ENCODE results near the gene BICC1.
A peak's percentile ranks its signal among the peaks of the same experiment; 100 is the strongest.

BICC1 gene

GRCh38 chr10:58651040-58651439, 138.4 kb downstream of the BICC1 start:
- DNase-seq (ENCODE audit: low spot score) = peak; percentile 37

GRCh38 chr10:58651742-58652141, 139.1 kb downstream of the BICC1 start:
- DNase-seq (ENCODE audit: low spot score) = no peak

GRCh38 chr10:58653139-58653538, 140.5 kb downstream of the BICC1 start:
- DNase-seq (ENCODE audit: low spot score) = peak; percentile 66

GRCh38 chr10:58660575-58661255, 148.0 kb downstream of the BICC1 start:
- no peak for DNase-seq (ENCODE audit: low spot score)

GRCh38 chr10:58661336-58661735, 148.7 kb downstream of the BICC1 start:
- DNase-seq (ENCODE audit: low spot score) = peak; percentile 50

- no peak for DNase-seq (ENCODE audit: low spot score)
Measured at GRCh38 chr10:58661902-58662301, 149.2 kb downstream of the BICC1 start.

GRCh38 chr10:58662314-58662713, 149.6 kb downstream of the BICC1 start:
- DNase-seq (ENCODE audit: low spot score) = peak; percentile 80

GRCh38 chr10:58665361-58665760, 152.7 kb downstream of the BICC1 start:
- no peak for DNase-seq (ENCODE audit: low spot score)

- DNase-seq (ENCODE audit: low spot score) = no peak
Measured at GRCh38 chr10:58666024-58666423, 153.4 kb downstream of the BICC1 start.

GRCh38 chr10:58667658-58668310, 155.1 kb downstream of the BICC1 start:
- peak; percentile 8 for DNase-seq (ENCODE audit: low spot score)

- peak; percentile 23 for DNase-seq (ENCODE audit: low spot score)
Measured at GRCh38 chr10:58672845-58673244, 160.2 kb downstream of the BICC1 start.

GRCh38 chr10:58674251-58674650, 161.6 kb downstream of the BICC1 start:
- no peak for DNase-seq (ENCODE audit: low spot score)

GRCh38 chr10:58675321-58675720, 162.6 kb downstream of the BICC1 start:
- DNase-seq (ENCODE audit: low spot score) = no peak

GRCh38 chr10:58691528-58691927, 178.9 kb downstream of the BICC1 start:
- DNase-seq (ENCODE audit: low spot score) = no peak

GRCh38 chr10:58693919-58694318, 181.2 kb downstream of the BICC1 start:
- DNase-seq (ENCODE audit: low spot score) = no peak

GRCh38 chr10:58695022-58695421, 182.3 kb downstream of the BICC1 start:
- no peak for DNase-seq (ENCODE audit: low spot score)

GRCh38 chr10:58696736-58697135, 184.1 kb downstream of the BICC1 start:
- DNase-seq (ENCODE audit: low spot score) = no peak

- DNase-seq (ENCODE audit: low spot score) = no peak
Measured at GRCh38 chr10:58697691-58698090, 185.0 kb downstream of the BICC1 start.

- DNase-seq (ENCODE audit: low spot score) = peak; percentile 27
Measured at GRCh38 chr10:58698777-58699356, 186.2 kb downstream of the BICC1 start.

- no peak for DNase-seq (ENCODE audit: low spot score)
Measured at GRCh38 chr10:58700591-58700990, 187.9 kb downstream of the BICC1 start.

GRCh38 chr10:58701405-58702135, 188.9 kb downstream of the BICC1 start:
- DNase-seq (ENCODE audit: low spot score) = peak; percentile 79

GRCh38 chr10:58704226-58704625, 191.6 kb downstream of the BICC1 start:
- DNase-seq (ENCODE audit: low spot score) = no peak

GRCh38 chr10:58704671-58705141, 192.0 kb downstream of the BICC1 start:
- peak; percentile 65 for DNase-seq (ENCODE audit: low spot score)
